Stimulated activated CD8-positive, alpha-beta memory T cell treated with anti-CD3 and anti-CD28 coated beads, Interleukin-15, amount 100 ng/mL, for 24 hours (primary cell): ENCODE results near the gene MED27.

ENCODE experiments used
- DNase-seq: peaks from one replicate; pipeline ENCODE4 v3.0.0-alpha.2; 2020; ENCODE audit warnings: low read depth

The MED27 gene

GRCh38 chr9:131835151-131835910, 244.3 kb downstream of the MED27 start:
- no peak for DNase-seq

- DNase-seq: no peak
Observed at GRCh38 chr9:131834721-131835120, 244.9 kb downstream of the MED27 start.

GRCh38 chr9:131833906-131834305, 245.8 kb downstream of the MED27 start:
- no peak for DNase-seq

- no peak for DNase-seq
Observed at GRCh38 chr9:131833083-131833482, 246.6 kb downstream of the MED27 start.

GRCh38 chr9:131831380-131832165, 248.1 kb downstream of the MED27 start:
- no peak for DNase-seq

- no peak for DNase-seq
Observed at GRCh38 chr9:131827821-131828369, 251.8 kb downstream of the MED27 start.

- DNase-seq: no peak
Observed at GRCh38 chr9:131826966-131827525, 252.6 kb downstream of the MED27 start.

GRCh38 chr9:131826053-131826452, 253.6 kb downstream of the MED27 start:
- DNase-seq: no peak

- DNase-seq: no peak
Observed at GRCh38 chr9:131824953-131825495, 254.6 kb downstream of the MED27 start.

GRCh38 chr9:131824155-131824594, 255.5 kb downstream of the MED27 start:
- no peak for DNase-seq

GRCh38 chr9:131823701-131824146, 255.9 kb downstream of the MED27 start:
- no peak for DNase-seq

GRCh38 chr9:131818089-131818488, 261.6 kb downstream of the MED27 start:
- no peak for DNase-seq

- DNase-seq: no peak
Observed at GRCh38 chr9:131817627-131818026, 262.0 kb downstream of the MED27 start.

GRCh38 chr9:131817073-131817472, 262.6 kb downstream of the MED27 start:
- DNase-seq: no peak

GRCh38 chr9:131815970-131816873, 263.4 kb downstream of the MED27 start:
- no peak for DNase-seq

GRCh38 chr9:131814707-131815106, 265.0 kb downstream of the MED27 start:
- no peak for DNase-seq

GRCh38 chr9:131813116-131813515, 266.6 kb downstream of the MED27 start:
- DNase-seq: no peak

- DNase-seq: no peak
Observed at GRCh38 chr9:131812116-131812790, 267.4 kb downstream of the MED27 start.

- no peak for DNase-seq
Observed at GRCh38 chr9:131811405-131811804, 268.3 kb downstream of the MED27 start.

GRCh38 chr9:131810351-131811170, 269.1 kb downstream of the MED27 start:
- no peak for DNase-seq
